RWPE2 (cell line): ENCODE results near the gene OSM.

ENCODE experiments used
- ATAC-seq: fragments of 200-7000 bp; cut with Tn5 transposase; 3 replicates; pipeline ENCODE4 v1.9.1; 2021; ENCODE audit warnings: low read depth
- DNase-seq: peaks from one replicate; pipeline ENCODE4 v3.0.0-alpha.2; 2020; ENCODE audit warnings: low spot score
- H3K27ac ChIP-seq: fragments of 450-650 bp; 2 replicates; pipeline ENCODE4 v1.5.1; 2017; ENCODE audit warnings: mild to moderate bottlenecking; ENCODE audit not compliant: poor library complexity, severe bottlenecking
- H3K27me3 ChIP-seq: fragments of 250-450 bp; sonication (Bioruptor Pico); 2 replicates; pipeline ENCODE4 v1.5.1; 2021; ENCODE audit warnings: mild to moderate bottlenecking, moderate library complexity; ENCODE audit not compliant: insufficient read depth, poor library complexity, severe bottlenecking
- H3K36me3 ChIP-seq: fragments of 250-450 bp; sonication (Bioruptor Pico); 2 replicates; pipeline ENCODE4 v1.5.1; 2020; ENCODE audit warnings: low read depth, mild to moderate bottlenecking, moderate library complexity
- H3K4me1 ChIP-seq: fragments of 250-450 bp; sonication (Bioruptor Pico); 2 replicates; pipeline ENCODE4 v1.5.1; 2021; ENCODE audit warnings: mild to moderate bottlenecking, moderate library complexity; ENCODE audit not compliant: insufficient read depth, poor library complexity, severe bottlenecking
- H3K4me3 ChIP-seq: fragments of 250-450 bp; sonication (Bioruptor Pico); 2 replicates; pipeline ENCODE4 v1.5.1; 2021; ENCODE audit warnings: mild to moderate bottlenecking, moderate library complexity; ENCODE audit not compliant: severe bottlenecking
- H3K9me3 ChIP-seq: fragments of 250-450 bp; sonication (Bioruptor Pico); 2 replicates; pipeline ENCODE4 v1.5.1; 2021; ENCODE audit warnings: mild to moderate bottlenecking, moderate library complexity; ENCODE audit not compliant: severe bottlenecking
- CTCF ChIP-seq: fragments of 450-650 bp; IDR thresholded peaks from one replicate; pipeline ENCODE4 v1.5.1; 2017; ENCODE audit warnings: mild to moderate bottlenecking, moderate library complexity; ENCODE audit not compliant: poor library complexity, severe bottlenecking

Gene OSM

GRCh38 chr22:30250661-30251267 is 15.9 kb downstream of the OSM start:
- peaks cover 14% of the 10 kb centered on the region for H3K4me1 ChIP-seq
- H3K27me3 ChIP-seq = no peaks in the 10 kb centered on the region
- no peaks in the 10 kb centered on the region for H3K9me3 ChIP-seq
- H3K27ac ChIP-seq = peak overlapping the region; percentile 46
- H3K36me3 ChIP-seq = no peaks in the 10 kb centered on the region
- no peak for TF ChIP-seq CTCF
- no peak overlapping the region for H3K4me3 ChIP-seq
- ATAC-seq (peak; percentile 90), DNase-seq (no peak)

GRCh38 chr22:30250039-30250565 is 16.5 kb downstream of the OSM start:
- Histone ChIP-seq H3K27ac (peak overlapping the region; percentile 46), H3K36me3 (no peaks in the 10 kb centered on the region), H3K4me3 (no peak overlapping the region), H3K27me3 (no peaks in the 10 kb centered on the region), H3K9me3 (no peaks in the 10 kb centered on the region), H3K4me1 (peaks cover 18% of the 10 kb centered on the region)
- no peak for ATAC-seq
- DNase-seq = no peak
- TF ChIP-seq CTCF = no peak

- Histone ChIP-seq H3K4me1 (peaks cover 18% of the 10 kb centered on the region), H3K9me3 (no peaks in the 10 kb centered on the region), H3K27ac (no peak overlapping the region), H3K36me3 (no peaks in the 10 kb centered on the region), H3K4me3 (no peak overlapping the region), H3K27me3 (no peaks in the 10 kb centered on the region)
- DNase-seq (no peak), ATAC-seq (no peak)
- no peak for TF ChIP-seq CTCF
These were observed 17.3 kb downstream of the OSM start for GRCh38 chr22:30249049-30250038.

- H3K27ac ChIP-seq = no peak overlapping the region
- TF ChIP-seq CTCF = no peak
These were observed 18.2 kb downstream of the OSM start for GRCh38 chr22:30248484-30248883.

More at GRCh38 chr22:30248484-30248883, 18.2 kb downstream of the OSM start:
- ATAC-seq (no peak), DNase-seq (no peak)
- Histone ChIP-seq H3K27me3 (no peaks in the 10 kb centered on the region), H3K36me3 (no peaks in the 10 kb centered on the region), H3K9me3 (no peaks in the 10 kb centered on the region), H3K4me1 (peaks cover 18% of the 10 kb centered on the region), H3K4me3 (no peak overlapping the region)
